Measurements from ENCODE around the gene DDTL.

Gene DDTL

DNA sequence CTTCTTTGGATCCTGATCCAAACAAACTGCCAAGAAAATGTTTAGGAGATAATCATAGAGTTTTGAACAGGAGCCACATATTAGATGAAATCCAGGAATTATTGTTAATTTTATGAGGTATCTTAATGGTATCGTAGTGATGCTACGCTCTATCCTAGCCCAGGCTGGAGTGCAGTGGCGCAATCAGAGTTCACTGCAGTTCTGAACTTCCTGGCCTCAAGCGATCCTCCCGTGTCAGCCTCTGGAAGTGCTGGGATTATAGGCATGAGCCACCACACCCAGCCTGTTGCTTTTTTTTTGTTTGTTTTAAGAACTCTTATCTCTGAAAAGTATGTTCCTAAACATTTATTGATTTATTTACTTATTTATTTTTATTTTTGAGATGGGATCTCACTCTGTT is 36.2 kb downstream of the DDTL start:
- Histone ChIP-seq H3K27ac (no peak overlapping the region), H3K4me3 (no peak overlapping the region)

DNA sequence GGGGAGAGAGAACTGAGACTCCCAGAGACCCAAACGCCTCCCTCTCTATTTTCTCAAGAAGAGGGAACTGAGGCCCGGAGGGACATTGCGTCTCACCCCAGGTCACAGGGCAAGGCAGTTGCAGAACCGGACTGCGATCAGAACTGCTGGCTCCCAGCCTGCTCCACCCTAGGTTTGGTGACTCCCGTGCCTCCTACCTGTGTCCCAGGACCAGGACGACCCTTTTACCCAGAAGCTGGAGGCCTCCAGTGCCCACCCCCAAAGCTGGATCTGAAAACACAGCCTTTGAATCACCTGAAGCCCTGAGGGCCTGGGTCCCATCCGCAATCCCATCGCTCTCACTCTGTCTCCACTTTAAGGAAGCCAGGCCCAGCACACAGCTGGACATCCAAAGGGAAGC is 37.2 kb downstream of the DDTL start:
- Histone ChIP-seq H3K4me3 (no peak overlapping the region), H3K27ac (no peak overlapping the region)

DNA sequence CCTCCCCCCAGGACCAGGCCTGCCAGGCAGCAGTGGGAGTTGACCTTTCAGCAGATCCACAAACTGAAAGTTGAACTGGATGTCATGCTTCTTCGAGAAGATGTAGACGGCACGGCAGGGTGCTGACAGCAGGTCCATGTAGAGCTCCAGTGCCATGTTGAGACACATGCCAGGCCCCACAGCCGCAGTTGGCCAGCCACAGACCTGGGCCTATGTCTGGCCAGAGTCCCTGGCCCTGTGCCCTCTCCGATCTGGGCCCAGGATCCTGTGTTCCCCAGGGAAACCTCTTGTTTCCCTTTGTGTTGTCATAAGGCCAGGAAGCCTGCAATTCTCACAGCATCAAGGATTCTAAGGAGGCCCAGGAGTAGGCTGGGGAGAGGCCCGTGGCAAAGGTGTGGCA is 38.5 kb downstream of the DDTL start, which contains the start of gene GSTT4:
Gene GSTT4, minus strand, starts transcription at position 253 of the 400 bp plus-strand sequence. Its CDS starts 97 bp downstream, at position 156.
- H3K4me3 ChIP-seq: no peak within 1 kb of the TSS
- H3K27ac ChIP-seq: no peak within 1 kb of the TSS

DNA sequence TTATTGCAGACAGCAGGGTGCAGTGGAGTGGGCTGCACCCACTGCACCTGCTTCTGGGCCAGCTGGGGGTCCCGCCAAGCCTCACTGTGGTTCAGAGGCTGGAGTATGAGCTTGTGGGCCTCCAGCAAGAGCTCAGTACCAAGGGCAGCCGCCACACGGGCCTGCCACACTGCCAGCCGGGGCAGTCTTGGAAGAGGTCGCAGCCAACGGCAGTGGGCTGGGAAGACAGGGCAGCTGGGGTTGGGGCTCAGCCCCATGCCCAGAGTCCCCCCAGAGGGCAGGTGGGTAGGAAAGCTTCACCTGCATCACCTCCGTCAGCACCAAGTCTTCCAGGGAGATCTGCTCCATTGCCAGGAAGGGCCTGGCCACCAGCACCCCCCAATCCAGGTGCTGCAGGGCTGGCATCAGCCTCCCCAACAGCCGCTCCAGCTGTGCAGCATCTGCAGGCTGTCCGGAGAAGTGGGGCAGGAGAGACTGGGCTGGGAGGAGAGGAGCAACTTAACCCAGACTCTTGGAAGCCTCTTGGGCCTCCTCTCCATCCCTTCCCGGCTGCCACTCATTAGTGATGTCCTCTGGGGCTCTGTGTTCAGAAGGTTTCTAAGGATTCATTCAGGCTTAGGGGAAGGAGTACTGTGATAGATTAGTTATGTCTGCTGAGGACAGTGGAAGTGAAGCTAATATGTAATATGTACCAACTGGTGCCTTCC is 39.7 kb downstream of the DDTL start:
- H3K4me3 ChIP-seq: no peak overlapping the region
- H3K27ac ChIP-seq: no peak overlapping the region

DNA sequence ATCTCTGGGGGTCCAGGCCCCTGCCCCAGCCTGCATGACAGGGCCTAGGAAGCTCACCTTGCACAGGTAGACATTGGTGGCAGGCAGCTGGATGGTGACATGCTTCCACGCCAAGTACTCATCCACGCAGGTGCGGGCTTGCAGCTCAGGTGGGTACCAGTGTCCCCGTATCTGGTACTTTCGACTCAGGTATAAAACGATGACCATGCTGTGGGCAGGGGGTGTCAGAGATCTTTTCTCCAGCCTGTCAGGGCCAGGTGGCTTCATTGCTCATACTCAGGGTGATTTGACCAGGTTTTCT is 40.2 kb downstream of the DDTL start:
- Histone ChIP-seq H3K4me3 (no peak overlapping the region), H3K27ac (no peak overlapping the region)

DNA sequence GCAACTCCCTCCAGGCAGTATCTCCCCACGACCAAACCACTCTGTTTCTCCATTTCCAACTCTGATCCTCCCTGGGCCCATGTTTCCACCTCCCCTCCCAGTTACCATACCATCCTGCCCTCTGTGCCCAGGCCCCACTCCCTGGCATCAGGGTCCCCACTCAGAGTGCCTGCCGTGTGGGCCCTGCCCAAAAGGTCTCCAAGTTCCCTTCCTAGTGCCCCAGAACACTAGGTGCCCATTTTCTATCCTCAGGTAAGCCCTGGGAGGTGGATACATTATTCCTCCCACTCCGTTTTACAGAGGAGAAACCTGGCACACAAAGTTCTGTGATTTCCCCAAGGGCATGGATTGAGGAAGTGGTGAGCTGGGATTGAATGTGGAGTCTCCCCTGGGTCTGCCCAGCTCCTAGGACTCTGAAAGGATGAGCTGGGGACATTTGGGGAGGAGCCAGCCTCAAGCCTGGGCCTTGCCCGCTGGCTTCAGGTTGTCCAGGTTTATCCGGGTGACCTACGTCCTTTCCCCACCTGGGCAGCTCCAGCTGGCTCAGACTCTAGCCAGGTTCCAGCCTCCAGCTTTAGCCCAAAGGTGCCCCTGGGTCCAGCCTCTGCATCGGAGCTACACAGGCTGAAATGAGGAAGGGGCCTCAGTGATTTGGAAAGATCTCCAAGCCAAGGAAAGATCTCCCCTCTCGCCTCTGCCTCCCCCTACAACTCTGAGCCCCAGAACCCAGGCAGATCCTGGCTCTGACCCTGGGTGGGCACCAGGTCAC is 40.7 kb downstream of the DDTL start:
- no peak overlapping the region for H3K4me3 ChIP-seq
- H3K27ac ChIP-seq: no peak overlapping the region

DNA sequence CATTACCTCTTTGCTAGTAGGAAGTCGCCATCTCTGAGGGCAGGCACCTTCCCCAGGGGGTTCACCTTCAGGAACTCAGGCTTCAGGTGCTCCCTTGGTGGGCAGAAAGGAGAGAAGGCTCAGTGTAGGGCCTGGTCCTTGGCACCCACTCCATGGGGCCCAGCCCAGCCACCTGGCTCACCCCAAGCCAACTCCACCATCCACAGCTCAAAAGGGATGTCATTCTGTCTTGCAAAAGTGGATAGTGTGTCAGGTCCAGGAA is 41.3 kb downstream of the DDTL start:
- Histone ChIP-seq H3K4me3 (no peak overlapping the region), H3K27ac (no peak overlapping the region)

DNA sequence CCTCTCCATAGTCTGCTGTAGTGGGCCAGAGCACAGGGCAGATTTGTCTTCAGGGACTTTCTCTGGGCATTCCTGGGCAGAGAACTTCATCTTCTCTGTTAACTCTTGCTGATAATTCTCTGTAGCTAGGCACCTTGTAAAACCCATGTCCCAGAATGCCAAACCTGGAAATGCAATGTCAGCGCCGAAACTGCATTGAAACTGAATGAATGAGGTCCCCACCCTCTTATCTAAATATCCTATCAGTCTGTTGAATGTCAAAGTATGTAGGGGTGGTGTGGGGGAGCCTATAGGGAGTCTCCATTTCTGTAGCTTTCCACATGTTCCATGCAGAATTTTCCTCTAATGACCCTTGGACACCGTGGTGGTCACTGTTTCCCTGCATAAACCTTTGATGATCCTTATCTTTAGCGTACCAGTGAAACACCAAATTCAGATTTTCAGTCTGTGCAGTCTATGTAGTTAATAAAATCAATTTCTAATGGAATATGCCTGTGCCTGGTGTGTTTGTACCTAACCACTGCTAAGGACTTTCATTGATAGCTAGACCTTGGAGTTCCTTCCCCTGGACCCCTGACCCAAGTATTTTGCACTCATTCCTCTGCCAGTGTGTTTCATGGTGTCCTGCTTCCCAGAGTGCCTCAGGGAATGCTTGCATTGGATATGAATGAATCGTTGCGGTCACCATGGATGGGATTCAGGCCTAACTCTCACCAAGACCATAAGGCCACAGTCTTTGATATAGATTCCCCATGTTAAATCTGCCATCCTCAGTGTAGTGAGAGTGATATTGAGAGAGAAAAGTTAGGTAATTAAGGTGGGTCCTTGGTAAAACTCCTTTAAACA is 41.9 kb downstream of the DDTL start:
- Histone ChIP-seq H3K4me3 (no peak overlapping the region), H3K27ac (no peak overlapping the region)

DNA sequence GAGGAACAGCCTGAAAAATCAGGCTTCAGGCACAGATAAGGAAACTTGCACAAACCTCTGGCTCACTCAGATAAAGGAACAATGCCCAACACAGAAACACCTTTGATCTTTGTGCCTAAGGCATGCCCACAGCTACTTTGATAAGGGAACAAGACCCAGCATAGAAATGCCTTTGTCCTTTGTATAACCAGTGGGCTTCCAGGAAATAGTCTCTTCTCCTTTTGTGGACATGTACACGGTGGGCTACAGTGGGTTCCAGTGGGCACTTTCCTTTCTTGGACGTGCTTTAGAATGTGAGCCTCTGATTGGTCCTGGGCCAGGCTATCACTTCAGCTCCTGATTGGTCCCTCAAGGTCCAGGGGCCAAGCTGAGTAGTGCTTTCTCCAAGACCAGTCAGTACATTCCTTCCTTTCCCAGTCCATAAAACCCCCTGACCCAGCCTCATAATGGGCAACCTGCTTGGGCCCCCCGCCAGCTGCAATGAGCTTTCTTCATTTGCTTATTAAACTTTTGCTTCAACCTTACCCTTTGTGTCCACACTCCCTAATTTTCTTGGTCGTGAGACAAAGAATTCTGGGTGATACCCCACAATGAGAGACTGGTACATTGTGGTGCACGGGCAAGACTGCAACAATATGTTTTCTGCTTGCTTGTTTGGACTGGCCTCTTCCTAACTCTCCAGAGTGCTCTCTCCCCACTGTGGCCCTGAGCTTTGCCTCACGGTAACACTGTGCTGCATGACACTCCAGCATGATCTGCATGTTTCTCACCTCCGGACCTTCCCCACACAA is 42.7 kb downstream of the DDTL start:
- Histone ChIP-seq H3K4me3 (no peak overlapping the region), H3K27ac (no peak overlapping the region)

DNA sequence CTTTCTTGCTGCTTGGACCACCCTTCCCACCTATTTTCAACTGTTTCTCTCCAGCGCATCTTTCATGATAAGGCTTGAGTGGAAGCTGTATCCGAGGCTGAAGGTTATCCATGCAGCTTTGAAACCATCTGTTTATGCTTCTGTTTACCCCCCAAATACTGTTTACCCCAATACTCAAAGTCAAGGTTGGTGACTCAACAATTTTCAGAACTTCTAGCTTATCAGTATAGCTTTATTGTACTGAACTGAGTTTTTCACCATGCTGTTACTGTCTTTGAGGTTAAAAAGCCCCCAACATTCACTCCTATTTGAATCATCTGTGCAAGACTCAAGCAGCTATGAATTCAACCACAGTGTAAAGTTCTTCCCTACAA is 43.3 kb downstream of the DDTL start:
- no peak overlapping the region for H3K27ac ChIP-seq

DNA sequence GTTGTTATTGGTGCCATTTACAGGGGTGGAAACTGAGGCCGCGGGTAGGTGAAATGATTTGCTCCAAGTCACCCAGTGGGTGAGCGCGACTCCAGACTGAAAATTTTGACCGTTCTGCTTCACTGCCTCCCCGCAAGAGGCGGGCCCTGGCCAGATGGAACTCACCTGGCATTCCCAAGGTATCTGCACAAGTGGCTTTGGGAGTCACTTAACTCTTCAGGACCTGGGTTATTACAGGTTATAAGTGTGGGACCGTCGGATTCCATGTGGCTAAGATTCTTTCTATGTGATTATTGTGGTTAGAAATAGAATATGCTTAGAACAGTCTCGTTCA is 45.0 kb downstream of the DDTL start:
- peak overlapping the region in 20 of 21 experiments; percentile 74 to 90 (median 84) for H3K27ac ChIP-seq
- peak overlapping the region; percentile 54 to 97 (median 88) for H3K4me3 ChIP-seq

More for the DNA sequence above, 43.3 kb downstream of the DDTL start:
- H3K4me3 ChIP-seq: no peak overlapping the region

DNA sequence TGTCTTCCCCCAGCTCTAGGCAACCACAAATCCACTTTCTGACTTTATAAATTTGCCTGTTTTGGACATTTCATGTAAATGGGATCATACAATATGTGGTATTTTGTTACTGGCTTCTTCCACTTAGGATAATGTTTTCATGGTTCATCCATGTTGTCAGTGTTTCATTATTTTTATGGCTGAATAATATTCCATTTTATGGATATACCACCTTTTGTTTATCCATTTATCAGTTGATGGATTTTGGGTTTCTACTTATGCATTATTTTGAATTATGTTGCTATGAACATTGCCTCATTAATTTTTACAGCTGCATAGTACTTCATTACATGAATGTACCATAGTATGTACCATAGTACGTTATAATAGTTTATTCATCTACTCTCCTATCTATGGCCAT is 49.5 kb downstream of the DDTL start:
- no peak overlapping the region for H3K4me3 ChIP-seq
- no peak overlapping the region for H3K27ac ChIP-seq

DNA sequence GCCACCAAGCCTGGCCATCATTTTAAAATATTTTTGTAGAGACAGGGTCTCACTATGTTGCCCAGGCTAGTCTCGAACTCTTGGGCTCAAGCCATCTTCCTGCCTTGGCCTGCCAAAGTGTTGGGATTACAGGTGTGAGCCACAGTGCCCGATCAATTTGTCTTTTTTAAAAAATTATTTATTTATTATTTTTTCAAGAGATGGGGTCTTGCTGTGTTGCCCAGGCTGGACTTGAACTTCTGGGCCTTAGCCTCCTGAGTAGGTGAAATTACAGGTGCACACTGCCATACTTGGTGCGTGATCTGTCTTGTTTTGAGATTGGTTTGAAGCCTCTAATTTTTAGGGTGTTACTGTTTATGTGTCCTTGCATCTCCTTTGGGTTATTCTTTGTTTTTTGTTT is 54.6 kb downstream of the DDTL start:
- Histone ChIP-seq H3K27ac (no peak overlapping the region), H3K4me3 (no peak overlapping the region)

Measured in skin epidermis (tissue), 12 donors.